Adrenal gland (tissue), 12 donors: ENCODE results near the gene NRM. TPM values are rescaled to one million over a fixed set of nuclear protein-coding genes. Genes with fewer than 3 reads are reported as not detected.

Experiments
- DNase-seq, 7 donors: peaks; one replicate each; pipeline ENCODE4 v3.0.0-alpha.2; 2019 to 2020
- H3K27ac ChIP-seq, 5 donors: fragments of 200-600 bp; sonication (generic) in 4 of 5; 1 replicate in 3 of 5; 2 replicates in 2 of 5; pipeline versions ENCODE4 v1.5.1 to v1.8.0; 2016 to 2020; ENCODE audit warnings: mild to moderate bottlenecking in 1 of 5
- H3K27me3 ChIP-seq: fragments of 200-600 bp; 2 replicates; pipeline ENCODE4 v1.8.0; 2021
- H3K36me3 ChIP-seq, 2 donors: fragments of 200-600 bp; replicated peaks in 1 of 2; 1 replicate in 1 of 2; 2 replicates in 1 of 2; pipeline versions ENCODE4 v1.5.1 to v1.8.0; 2018 to 2022
- H3K4me1 ChIP-seq, 2 donors: fragments of 200-600 bp; replicated peaks in 1 of 2; 1 replicate in 1 of 2; 2 replicates in 1 of 2; pipeline versions ENCODE4 v1.5.1 to v1.8.0; 2018 to 2021
- H3K4me3 ChIP-seq, 4 donors: fragments of 200-600 bp; sonication (generic) in 3 of 4; one replicate each; pipeline ENCODE4 v1.5.1; 2016 to 2018
- H3K9me3 ChIP-seq, 3 donors: fragments of 200-600 bp; sonication (generic) in 1 of 3; replicated peaks in 1 of 3; 1 replicate in 2 of 3; 2 replicates in 1 of 3; pipeline versions ENCODE4 v1.5.1 to v1.8.0; 2016 to 2021
- CTCF ChIP-seq, 6 experiments: fragments of 450-650 bp in 4 of 6; fragments of 200-600 bp in 2 of 6; sonication (generic) in 1 of 6; IDR thresholded peaks; 1 replicate in 5 of 6; 2 replicates in 1 of 6; pipeline versions ENCODE4 v1.5.1 to v1.8.0; 2016 to 2021; ENCODE audit warnings: antibody characterized with exemption in 6 of 6, mild to moderate bottlenecking in 2 of 6, moderate library complexity in 1 of 6
- POLR2A ChIP-seq, 2 donors: fragments of 450-650 bp; IDR thresholded peaks; one replicate each; pipeline ENCODE4 v1.6.1; 2017; ENCODE audit warnings: antibody characterized with exemption in 2 of 2, mild to moderate bottlenecking in 2 of 2, moderate library complexity in 1 of 2
- WGBS, 4 donors: extraction: QIAGEN DNeasy Blood & Tissue Kit in 2 of 4; methylation state at CpG; one replicate each; pipeline versions ENCODE4 v1.1.5 to v1.1.7; 2013 to 2017; 5-methylcytosine and 5-hydroxymethylcytosine counted together
- intact Hi-C, 2 donors: fragments of 100-400 bp; cut with DNase I; formaldehyde crosslinking; loops; one replicate each; pipeline versions ENCODE4 v1.14.1 to v1.15.0; 2022 to 2023
- polyA plus RNA-seq, 3 donors: library from polyadenylated mRNA; stranded (reverse); fragments of 200-250 nt in 2 of 3; fragments of 350-450 nt in 1 of 3; fragmentation: Illumina TruSeq in 1 of 3; extraction: RNeasy Lipid Tissue Mini Kit (QIAGEN cat#74804) in 1 of 3; gene quantifications; one replicate each; pipeline ENCODE4 v1.2.3, GENCODE V29; 2013 to 2014
- total RNA-seq, 9 donors: library from RNA; depleted of rRNA in 4 of 9; stranded (reverse); fragments of >200 nt in 4 of 9; fragments of 120-200 nt in 1 of 9; fragmentation: NEBNext Ultra II Directional in 1 of 9; extraction: Animal tissue kit (Norgen Biotek cat#: 25700) in 1 of 9; gene quantifications; one replicate each; pipeline versions ENCODE4 v1.1.0 to v1.2.4, GENCODE V29; 2013 to 2023
- donor health status: healthy with polysubstance abuse.
- donor health status: Bipolar disorder and iron deficiency.
- donor health status: DM: yes; HTN: yes; CAD: no.
- donor health status: DM: no; HTN: no; CAD: no.
- donor health status: DM: no; HTN: no; CAD: no.
- donor health status: DM: yes; HTN: yes; CAD: no.

Gene NRM
- total and polyA plus RNA-seq, 12 donors: 1.8 to 39.3 (median 10.7) TPM

- WGBS, 4 donors: 1 to 2% (median 1%) methylated on average over 5 to 78 of the region's 78 CpGs
- H3K36me3 ChIP-seq: peaks cover 0 to 28% of the 10 kb centered on the region in 2 donors
- DNase-seq: peak; percentile 66 to 84 (median 75)
Measured at GRCh38 chr6:30647242-30648116, 43.3 kb downstream of the NRM start.

GRCh38 chr6:30646450-30647241 is 44.1 kb downstream of the NRM start, which contains the start of gene C6orf136:
TSS of gene C6orf136 (plus strand) at chr6:30647133. CDS start at chr6:30647232, 99 bp downstream.
- intact Hi-C loops: no loop called here
- H3K36me3 ChIP-seq: peaks cover 0 to 21% of the 10 kb centered on the region in 2 donors
- peaks cover 10 to 14% of the 10 kb centered on the region in 2 donors for H3K4me1 ChIP-seq

More at GRCh38 chr6:30647242-30648116, 43.3 kb downstream of the NRM start:
- intact Hi-C loops: no loop called here
- Histone ChIP-seq H3K27ac (peak overlapping the region; percentile 51 to 95 (median 87)), H3K4me1 (peaks cover 10 to 14% of the 10 kb centered on the region in 2 donors), H3K9me3 (no peaks in the 10 kb centered on the region), H3K4me3 (peak overlapping the region; percentile 75 to 98 (median 94)), H3K27me3 (no peaks in the 10 kb centered on the region)
- TF ChIP-seq POLR2A (IDR thresholded peaks at IDR 0.05) (peak in 1 of 2 donors; percentile 3), CTCF (IDR thresholded peaks at IDR 0.05) (no peak)

GRCh38 chr6:30645989-30646388 is 44.8 kb downstream of the NRM start:
- intact Hi-C loops: no loop called here
- Histone ChIP-seq H3K4me1 (peaks cover 10 to 14% of the 10 kb centered on the region in 2 donors), H3K4me3 (no peak overlapping the region), H3K27me3 (no peaks in the 10 kb centered on the region), H3K27ac (peak overlapping the region in 1 of 5 donors; percentile 85), H3K9me3 (no peaks in the 10 kb centered on the region), H3K36me3 (peaks cover 0 to 20% of the 10 kb centered on the region in 2 donors)
- no peak for TF ChIP-seq POLR2A (IDR thresholded peaks at IDR 0.05)
- TF ChIP-seq CTCF (IDR thresholded peaks at IDR 0.05): no peak
- 65 to 79% (median 75%) methylated on average over 1 of the region's 1 CpG for WGBS, 4 donors
- DNase-seq: no peak

More at GRCh38 chr6:30646450-30647241, 44.1 kb downstream of the NRM start, which contains the start of gene C6orf136:
- Histone ChIP-seq H3K4me3 (peak within 1 kb of the TSS; percentile 75 to 98 (median 94)), H3K27me3 (no peaks in the 10 kb centered on the region), H3K9me3 (no peaks in the 10 kb centered on the region), H3K27ac (peak within 1 kb of the TSS; percentile 51 to 95 (median 87))
- TF ChIP-seq CTCF (IDR thresholded peaks at IDR 0.05) (no peak), POLR2A (IDR thresholded peaks at IDR 0.05) (peak in 1 of 2 donors; percentile 36)
- WGBS, 4 donors: 9 to 23% (median 17%) methylated on average over 19 to 37 of the region's 37 CpGs
- DNase-seq: peak; percentile 91 to 97 (median 94)

GRCh38 chr6:30644769-30645168 is 46.0 kb downstream of the NRM start:
- no peak for TF ChIP-seq CTCF (IDR thresholded peaks at IDR 0.05)
- no peak for TF ChIP-seq POLR2A (IDR thresholded peaks at IDR 0.05)
- DNase-seq: no peak
- peaks cover 10 to 14% of the 10 kb centered on the region in 2 donors for H3K4me1 ChIP-seq
- WGBS, 4 donors: 81 to 89% (median 86%) methylated on average over 5 of the region's 5 CpGs
- H3K4me3 ChIP-seq: no peak overlapping the region
- H3K27ac ChIP-seq: no peak overlapping the region
- H3K9me3 ChIP-seq: no peaks in the 10 kb centered on the region
- intact Hi-C loops: no loop called here
- H3K27me3 ChIP-seq: no peaks in the 10 kb centered on the region
- H3K36me3 ChIP-seq: peaks cover 0 to 25% of the 10 kb centered on the region in 2 donors
